ENCODE data around the gene PROM2.
"Not testable (repeated sequence)": the region's sequence is repeated elsewhere in the genome, so short reads cannot be mapped to it uniquely, and the experiment has no call there.

PROM2 gene

DNA sequence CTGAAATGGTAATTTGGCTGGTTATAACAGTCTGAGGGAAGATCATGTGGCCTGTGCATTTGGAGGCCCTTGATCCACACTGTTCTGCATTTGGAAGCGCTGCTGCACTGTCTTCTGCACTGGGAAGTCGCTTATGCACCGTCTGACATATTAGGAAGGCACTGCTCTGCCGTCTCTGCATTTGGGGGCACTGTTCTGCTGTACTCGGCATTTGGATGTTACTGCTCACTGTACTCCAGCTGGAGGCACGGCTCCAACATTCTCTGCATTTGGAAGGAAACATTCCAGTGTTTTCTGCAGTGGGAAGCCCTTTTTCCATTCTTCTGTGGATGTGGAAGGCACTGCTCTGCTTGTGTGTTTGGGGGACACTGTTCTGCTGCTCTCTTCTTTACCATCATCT, 9.6 kb upstream of the PROM2 start:
- TF ChIP-seq, protein P1, sequence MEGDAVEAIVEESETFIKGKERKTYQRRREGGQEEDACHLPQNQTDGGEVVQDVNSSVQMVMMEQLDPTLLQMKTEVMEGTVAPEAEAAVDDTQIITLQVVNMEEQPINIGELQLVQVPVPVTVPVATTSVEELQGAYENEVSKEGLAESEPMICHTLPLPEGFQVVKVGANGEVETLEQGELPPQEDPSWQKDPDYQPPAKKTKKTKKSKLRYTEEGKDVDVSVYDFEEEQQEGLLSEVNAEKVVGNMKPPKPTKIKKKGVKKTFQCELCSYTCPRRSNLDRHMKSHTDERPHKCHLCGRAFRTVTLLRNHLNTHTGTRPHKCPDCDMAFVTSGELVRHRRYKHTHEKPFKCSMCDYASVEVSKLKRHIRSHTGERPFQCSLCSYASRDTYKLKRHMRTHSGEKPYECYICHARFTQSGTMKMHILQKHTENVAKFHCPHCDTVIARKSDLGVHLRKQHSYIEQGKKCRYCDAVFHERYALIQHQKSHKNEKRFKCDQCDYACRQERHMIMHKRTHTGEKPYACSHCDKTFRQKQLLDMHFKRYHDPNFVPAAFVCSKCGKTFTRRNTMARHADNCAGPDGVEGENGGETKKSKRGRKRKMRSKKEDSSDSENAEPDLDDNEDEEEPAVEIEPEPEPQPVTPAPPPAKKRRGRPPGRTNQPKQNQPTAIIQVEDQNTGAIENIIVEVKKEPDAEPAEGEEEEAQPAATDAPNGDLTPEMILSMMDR (IDR thresholded peaks at IDR 0.05; ENCODE audit: extremely low read depth, missing control alignments): no peak
- DNase-seq (ENCODE audit: low spot score): no peak

DNA sequence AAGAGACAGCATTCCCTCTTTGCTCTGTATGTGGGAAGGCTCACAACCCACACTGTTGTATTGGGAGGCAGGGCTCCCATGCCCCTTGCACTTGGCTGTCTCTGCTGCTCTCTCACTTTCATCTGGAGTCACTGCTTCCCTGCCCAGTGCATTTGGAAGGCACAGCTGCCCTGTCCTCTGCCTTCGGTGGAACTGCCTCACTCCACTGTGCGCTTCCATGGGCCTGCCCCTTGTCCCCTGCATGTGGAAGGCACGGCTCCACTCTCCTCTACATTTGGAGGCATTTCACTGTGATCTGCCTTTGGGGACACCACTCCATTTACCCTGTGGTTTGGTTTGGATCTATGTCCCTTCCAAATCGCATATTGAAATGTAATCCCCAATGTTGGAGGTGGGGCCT, 9.1 kb upstream of the PROM2 start:
- TF ChIP-seq, protein P1 (IDR thresholded peaks at IDR 0.05; ENCODE audit: extremely low read depth, missing control alignments): no peak

DNA sequence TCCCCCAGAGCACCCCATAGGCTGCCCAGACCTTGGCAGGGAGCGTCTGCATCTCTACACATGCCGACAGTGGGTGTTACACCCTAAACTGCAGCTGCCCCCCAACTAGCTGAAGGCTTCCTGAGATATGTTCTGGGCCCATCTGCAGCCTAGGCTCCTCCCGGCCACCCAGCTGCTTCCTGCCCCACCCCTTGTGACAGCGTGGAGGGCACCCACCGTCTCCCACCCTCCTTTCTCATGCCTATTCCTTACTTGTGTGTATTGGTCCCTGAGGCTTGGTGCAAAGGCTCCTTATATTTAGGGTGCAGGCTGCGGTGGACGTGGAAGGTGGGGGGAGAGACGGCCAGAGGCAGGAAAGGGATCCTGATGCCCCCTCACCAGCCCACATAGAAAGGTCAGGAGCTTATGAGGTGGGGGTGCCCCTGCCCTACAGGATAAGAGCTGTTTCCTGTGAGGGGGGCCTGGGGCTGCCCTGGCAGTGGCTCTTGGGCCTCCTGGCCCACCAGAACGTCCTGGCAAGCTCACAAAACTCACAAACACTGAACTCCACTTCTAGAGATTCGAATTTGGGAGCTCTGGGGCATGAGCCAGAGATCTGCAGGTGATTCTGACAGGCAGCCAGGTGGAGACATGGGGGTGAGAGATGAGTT, 7.3 kb upstream of the PROM2 start:
- TF ChIP-seq, protein P1 (IDR thresholded peaks at IDR 0.05; ENCODE audit: extremely low read depth, missing control alignments): no peak

More for the DNA sequence above, 9.1 kb upstream of the PROM2 start:
- DNase-seq (ENCODE audit: low spot score): no peak

DNA sequence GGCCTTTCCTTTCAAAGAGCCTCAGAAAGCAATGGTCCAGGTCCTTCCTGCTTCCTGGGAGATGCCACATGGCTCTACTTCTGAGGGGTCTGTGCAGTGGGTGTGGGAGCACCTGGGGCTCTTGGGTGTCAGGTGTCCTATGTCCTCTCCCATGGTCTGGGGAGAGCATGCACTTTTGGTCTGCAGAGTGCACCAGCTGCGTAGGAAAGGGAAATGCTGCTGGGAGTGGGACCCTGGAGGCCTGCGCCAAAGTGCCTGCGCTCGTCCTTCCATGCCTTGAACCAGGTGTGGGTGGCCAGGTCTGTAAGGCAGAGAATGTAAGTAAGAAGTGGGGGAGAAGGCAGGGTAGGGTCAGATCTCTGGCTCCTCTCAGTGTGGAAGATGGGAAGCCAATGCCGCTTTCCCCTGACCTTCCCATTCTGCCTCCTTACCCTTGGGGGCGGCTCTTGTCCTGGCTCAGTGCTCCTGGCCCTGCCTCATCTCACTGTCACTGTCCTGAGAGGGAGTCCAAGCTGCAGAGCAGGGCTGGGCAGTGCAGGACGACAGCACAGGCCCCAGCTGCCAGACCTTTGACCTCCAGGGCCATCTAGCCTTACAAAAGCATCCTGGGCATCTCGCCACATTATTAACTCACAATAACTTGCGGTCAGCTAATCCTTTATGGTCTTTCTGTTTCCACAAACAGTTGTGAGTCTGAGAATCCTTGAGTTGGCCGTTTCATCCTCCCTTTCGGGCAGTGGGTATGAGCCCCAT, 6.6 kb upstream of the PROM2 start:
- TF ChIP-seq, protein P1 (IDR thresholded peaks at IDR 0.05; ENCODE audit: extremely low read depth, missing control alignments): no peak
- no peak for DNase-seq (ENCODE audit: low spot score)

More for the DNA sequence above, 7.3 kb upstream of the PROM2 start:
- DNase-seq (ENCODE audit: low spot score): no peak

DNA sequence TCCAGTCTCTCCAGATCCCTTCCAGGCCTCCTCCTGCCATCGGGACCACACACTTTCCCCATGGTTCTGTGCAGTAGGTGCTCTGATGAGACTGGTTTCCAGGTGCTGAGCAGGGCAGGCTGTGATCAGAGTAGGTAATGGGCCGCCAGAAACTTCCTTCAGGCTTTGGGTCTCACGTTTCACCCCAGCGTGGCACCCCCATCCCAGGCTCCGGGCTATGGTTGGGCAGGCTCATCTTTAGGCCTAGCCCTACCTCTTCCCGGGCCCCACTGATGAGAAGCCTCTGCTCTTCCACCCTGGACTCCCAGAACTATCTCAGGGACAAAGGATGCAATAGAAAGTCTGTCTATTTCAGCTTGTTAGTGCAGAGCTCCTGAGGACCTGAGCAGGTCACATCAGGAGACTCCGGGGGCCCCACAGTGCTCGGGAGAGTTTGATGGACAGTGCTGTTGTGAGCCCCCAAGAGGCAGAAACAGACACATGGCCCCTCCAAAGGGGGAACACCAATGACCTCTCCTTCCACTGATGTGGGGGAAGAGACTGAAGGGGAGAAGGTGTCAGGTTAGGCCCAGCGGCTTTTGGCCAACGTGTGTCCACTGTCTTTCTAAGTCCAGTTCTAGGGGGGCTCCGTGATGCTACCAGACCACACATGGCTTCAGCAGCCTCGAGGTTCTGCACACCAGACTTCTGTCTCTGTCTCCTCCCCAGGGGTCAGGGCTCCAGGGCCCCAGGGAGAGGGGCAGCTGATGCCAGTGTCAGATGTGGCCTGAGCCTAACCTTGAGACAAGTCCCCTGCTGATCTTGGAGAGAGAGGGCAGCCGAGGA, 5.8 kb upstream of the PROM2 start:
- DNase-seq (ENCODE audit: low spot score): no peak
- TF ChIP-seq, protein P1 (IDR thresholded peaks at IDR 0.05; ENCODE audit: extremely low read depth, missing control alignments): no peak

DNA sequence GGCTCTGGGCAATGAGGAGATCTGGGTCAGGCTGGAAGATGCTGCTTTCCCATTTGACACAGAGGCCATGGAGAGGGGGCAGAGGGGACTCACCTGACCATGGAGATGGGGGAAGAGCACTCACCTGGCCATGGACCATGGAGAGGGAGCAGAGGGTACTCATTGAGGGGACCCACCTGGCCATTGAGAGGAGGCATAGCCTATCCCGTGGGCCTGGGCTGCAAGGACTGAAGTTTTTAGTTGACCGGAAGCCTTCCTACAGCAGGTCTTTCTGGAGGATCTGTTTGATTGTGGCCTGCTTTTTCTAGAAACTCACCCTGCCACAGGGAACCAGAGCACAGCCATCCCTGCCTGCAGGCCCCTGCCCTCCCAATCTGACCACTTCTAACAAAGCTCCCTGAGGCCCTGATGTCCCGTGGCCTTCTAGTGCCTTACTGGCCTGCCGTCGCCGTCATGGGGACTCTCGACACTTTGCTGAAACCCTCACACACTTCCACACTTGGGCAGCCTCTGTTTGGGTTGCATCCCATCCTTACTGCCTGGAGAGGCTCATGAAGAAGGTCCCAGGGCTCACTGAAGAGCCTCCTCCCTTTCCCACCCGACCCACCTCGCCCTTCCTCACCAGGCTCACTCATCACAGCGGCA, 5.1 kb upstream of the PROM2 start:
- TF ChIP-seq, protein P1 (IDR thresholded peaks at IDR 0.05; ENCODE audit: extremely low read depth, missing control alignments): no peak
- DNase-seq (ENCODE audit: low spot score): no peak

DNA sequence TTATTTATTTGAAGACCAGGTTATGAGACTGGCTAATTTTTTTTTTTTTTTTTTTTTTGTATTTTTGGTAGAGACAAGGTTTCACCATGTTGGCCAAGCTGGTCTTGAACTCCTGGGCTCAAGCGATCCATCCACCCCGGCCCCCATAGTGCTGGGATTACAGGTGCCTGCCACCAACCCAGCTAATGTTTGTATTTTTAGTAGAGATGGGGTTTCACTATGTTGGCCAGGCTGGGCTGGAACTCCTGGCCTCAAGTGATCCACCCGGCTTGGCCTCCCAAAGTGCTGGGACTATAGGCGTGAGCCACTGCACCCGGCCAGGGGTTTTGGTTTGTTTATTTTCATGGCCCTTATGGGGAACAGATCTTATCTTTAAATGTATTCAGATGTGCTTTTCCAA, 4.5 kb upstream of the PROM2 start:
- DNase-seq (ENCODE audit: low spot score): not testable (repeated sequence)

Data from GM20000 (cell line).